SK-N-SH (cell line): Measurements from ENCODE around the gene BMPR1A. TPM values are rescaled to one million over a fixed set of nuclear protein-coding genes. Genes with fewer than 3 reads are reported as not detected.

Experiments
- CTCF ChIA-PET: fragments of 300-600, 350-600 bp; formaldehyde crosslinking; extraction: SDS; loops from one replicate; lab custom pipeline; 2021; lab: Yijun Ruan, JAX
- POLR2A ChIA-PET: fragments of 350-600 bp; sonication (Branson Sonifier 250); formaldehyde crosslinking; extraction: SDS; loops from one replicate; lab custom pipeline; 2020; ENCODE audit warnings: antibody characterized with exemption, inconsistent platforms; lab: Yijun Ruan, JAX
- DNase-seq: peaks from one replicate; pipeline ENCODE4 v3.0.0; 2012
- H2AFZ ChIP-seq: fragments of 200-600 bp; sonication (generic); 2 replicates; pipeline ENCODE4 v1.8.1; 2016; ENCODE audit warnings: antibody characterized with exemption, mild to moderate bottlenecking, low read depth
- H3F3A ChIP-seq: fragments of 200-600 bp; sonication (generic); replicated peaks from 2 replicates; pipeline ENCODE3; 2016; ENCODE audit warnings: antibody characterized with exemption, mild to moderate bottlenecking; ENCODE audit not compliant: insufficient read depth
- H3K27ac ChIP-seq, 2 experiments: fragments of 200-500 bp in 1 of 2; fragments of 200-600 bp in 1 of 2; sonication (Bioruptor generic) in 1 of 2; sonication (generic), shearing (Covaris generic) in 1 of 2; 2 replicates each; pipeline versions ENCODE4 v1.5.1 to v1.6.1; 2014 to 2016; ENCODE audit warnings: low read depth in 2 of 2, inconsistent platforms in 1 of 2, low read length in 1 of 2, mild to moderate bottlenecking in 1 of 2, mixed read lengths in 1 of 2
- H3K27me3 ChIP-seq: fragments of 200-600 bp; sonication (generic), shearing (Covaris generic); 2 replicates; pipeline ENCODE4 v1.6.1; 2016; ENCODE audit warnings: mixed run types; ENCODE audit not compliant: insufficient read depth
- H3K36me3 ChIP-seq, 2 experiments: fragments of 200-500 bp in 1 of 2; fragments of 200-600 bp in 1 of 2; sonication (Bioruptor generic) in 1 of 2; sonication (generic) in 1 of 2; replicated peaks in 1 of 2; 2 replicates each; pipeline versions ENCODE3 to v1.5.1; 2014 to 2016; ENCODE audit warnings: low read length in 1 of 2, mild to moderate bottlenecking in 1 of 2; ENCODE audit not compliant: insufficient read depth in 2 of 2, control insufficient read depth in 1 of 2
- H3K4me1 ChIP-seq, 2 experiments: fragments of 200-500 bp in 1 of 2; fragments of 200-600 bp in 1 of 2; sonication (Bioruptor generic) in 1 of 2; sonication (generic), shearing (Covaris generic) in 1 of 2; 2 replicates each; pipeline versions ENCODE4 v1.5.1 to v1.6.1; 2014 to 2016; ENCODE audit warnings: low read depth in 1 of 2, low read length in 1 of 2, mixed run types in 1 of 2; ENCODE audit not compliant: insufficient read depth in 2 of 2, control insufficient read depth in 1 of 2
- H3K4me2 ChIP-seq: fragments of 200-600 bp; sonication (generic), shearing (Covaris generic); 2 replicates; pipeline ENCODE4 v1.6.1; 2017; ENCODE audit warnings: mixed run types
- H3K4me3 ChIP-seq, 2 experiments: fragments of 200-500 bp in 1 of 2; fragments of 200-600 bp in 1 of 2; sonication (Bioruptor generic) in 1 of 2; sonication (generic), shearing (Covaris generic) in 1 of 2; 2 replicates each; pipeline versions ENCODE4 v1.5.1 to v1.8.1; 2014 to 2016; ENCODE audit warnings: low read depth in 2 of 2, inconsistent platforms in 1 of 2, low read length in 1 of 2, mild to moderate bottlenecking in 1 of 2, mixed read lengths in 1 of 2, moderate library complexity in 1 of 2
- H3K79me2 ChIP-seq: fragments of 200-600 bp; sonication (generic); 2 replicates; pipeline ENCODE4 v1.8.1; 2017; ENCODE audit warnings: mild to moderate bottlenecking; ENCODE audit not compliant: insufficient read depth
- H3K9ac ChIP-seq: fragments of 200-600 bp; sonication (generic); 2 replicates; pipeline ENCODE4 v1.6.1; 2017; ENCODE audit warnings: mixed run types
- H3K9me2 ChIP-seq: fragments of 200-600 bp; sonication (generic); 2 replicates; pipeline ENCODE4 v1.6.1; 2017; ENCODE audit warnings: mixed run types
- H3K9me3 ChIP-seq: fragments of 200-600 bp; sonication (generic); 2 replicates; pipeline ENCODE4 v1.6.1; 2017; ENCODE audit warnings: mixed run types, mild to moderate bottlenecking, moderate library complexity
- H4K20me1 ChIP-seq: fragments of 200-600 bp; sonication (generic); 2 replicates; pipeline ENCODE4 v1.6.1; 2017; ENCODE audit warnings: mild to moderate bottlenecking, mixed run types; ENCODE audit not compliant: insufficient read depth
- FOSL2 ChIP-seq: IDR thresholded peaks from 2 replicates; pipeline ENCODE4 v1.4.0; 2012; ENCODE audit warnings: low read depth, mild to moderate bottlenecking, moderate library complexity, borderline replicate concordance
- MEF2A ChIP-seq: IDR thresholded peaks from 2 replicates; pipeline ENCODE4 v1.4.0; 2012; ENCODE audit warnings: low read depth, borderline replicate concordance
- MXI1 ChIP-seq: IDR thresholded peaks from 2 replicates; pipeline ENCODE4 v1.6.1; 2012; ENCODE audit warnings: mild to moderate bottlenecking, low read depth, low read length, improper control_type of control experiment
- NFIC ChIP-seq: IDR thresholded peaks from 2 replicates; pipeline ENCODE4 v1.4.0; 2012; ENCODE audit warnings: borderline replicate concordance
- PBX3 ChIP-seq: IDR thresholded peaks from 2 replicates; pipeline ENCODE4; 2012
- RAD21 ChIP-seq: IDR thresholded peaks from 2 replicates; pipeline ENCODE4 v1.6.1; 2012; ENCODE audit warnings: mild to moderate bottlenecking, low read length
- RCOR1 ChIP-seq: fragments of 150-350 bp; IDR thresholded peaks from 2 replicates; pipeline ENCODE4 v1.6.1; 2017; ENCODE audit warnings: antibody characterized with exemption, low read length
- REST ChIP-seq: IDR thresholded peaks from 2 replicates; pipeline ENCODE4 v1.6.1; 2012; ENCODE audit warnings: mild to moderate bottlenecking, low read depth, low read length, moderate library complexity
- RFX5 ChIP-seq: IDR thresholded peaks from 2 replicates; pipeline ENCODE4 v1.6.1; 2012; ENCODE audit warnings: mild to moderate bottlenecking, improper control_type of control experiment, low read length
- SIN3A ChIP-seq: IDR thresholded peaks from 2 replicates; pipeline ENCODE4 v1.6.1; 2012; ENCODE audit warnings: low read depth, mild to moderate bottlenecking, low read length, moderate library complexity, borderline replicate concordance
- TAF1 ChIP-seq: IDR thresholded peaks from 2 replicates; pipeline ENCODE4 v1.6.1; 2012; ENCODE audit warnings: low read depth, mild to moderate bottlenecking, low read length, moderate library complexity, borderline replicate concordance
- USF1 ChIP-seq: IDR thresholded peaks from 2 replicates; pipeline ENCODE4 v1.4.0; 2012; ENCODE audit warnings: low read depth, borderline replicate concordance
- ZBTB33 ChIP-seq: IDR thresholded peaks from 2 replicates; pipeline ENCODE4 v1.4.0; 2012; ENCODE audit warnings: low read depth, borderline replicate concordance
- WGBS: methylation state at CpG from one replicate; pipeline ENCODE4 v1.1.6; 2017; ENCODE audit warnings: low lambda C conversion rate; 5-methylcytosine and 5-hydroxymethylcytosine counted together
- polyA plus RNA-seq, 3 experiments: library from polyadenylated mRNA; depleted of rRNA; stranded (reverse); fragments of >200 nt; gene quantifications; 2 replicates each; pipeline ENCODE4 v1.2.3, GENCODE V29; 2012

The BMPR1A gene
- polyA plus RNA-seq, 1 of the 3 experiments (the other 2 are of a cell fraction) = 12.7 TPM

- H2AFZ ChIP-seq = no peak overlapping the region
- H3K4me1 ChIP-seq = peaks cover 0 to 18% of the 10 kb centered on the region in 2 experiments; a peak in 1 of 4 replicates
- TF ChIP-seq PBX3 (no peak), USF1 (no peak), SIN3A (no peak), TAF1 (no peak), FOSL2 (no peak), MEF2A (no peak)
- H3K79me2 ChIP-seq = no peaks in the 10 kb centered on the region
- H4K20me1 ChIP-seq = no peaks in the 10 kb centered on the region
- H3K9me3 ChIP-seq = no peaks in the 10 kb centered on the region
- POLR2A ChIA-PET = no interaction called here
- no peak overlapping the region for H3K4me2 ChIP-seq
- WGBS = 80% methylated on average over 1 of the region's 4 CpGs
- no peak overlapping the region for H3K4me3 ChIP-seq
- H3K36me3 ChIP-seq = no peaks in the 10 kb centered on the region
- H3K9me2 ChIP-seq = no peaks in the 10 kb centered on the region
- H3K27me3 ChIP-seq = no peaks in the 10 kb centered on the region
- no peak overlapping the region for H3K9ac ChIP-seq
- H3F3A ChIP-seq = no peaks in the 10 kb centered on the region
- no peak overlapping the region for H3K27ac ChIP-seq
- CTCF ChIA-PET = interaction anchor here (0.6 to 1.2 kb wide), 2 partner anchors 22 to 131 kb away, joined by 3 read pairs; no protein-coding TSS in a partner anchor
- no peak for DNase-seq
These were observed 187.6 kb downstream of the BMPR1A start for GRCh38 chr10:86944031-86944419.

- Histone ChIP-seq H3K27me3 (no peaks in the 10 kb centered on the region), H3K4me2 (no peak overlapping the region), H3K27ac (no peak overlapping the region), H3K9me2 (no peaks in the 10 kb centered on the region), H3K9me3 (no peaks in the 10 kb centered on the region), H3K4me1 (peaks cover 0 to 18% of the 10 kb centered on the region in 2 experiments; a peak in 1 of 4 replicates), H3K36me3 (no peaks in the 10 kb centered on the region), H4K20me1 (no peaks in the 10 kb centered on the region), H3K9ac (no peak overlapping the region), H3K4me3 (no peak overlapping the region), H3F3A (no peaks in the 10 kb centered on the region), H3K79me2 (no peaks in the 10 kb centered on the region), H2AFZ (no peak overlapping the region)
- POLR2A ChIA-PET = no interaction called here
- no peak for DNase-seq
- CTCF ChIA-PET = interaction anchor here (0.9 to 1.2 kb wide), 4 partner anchors 13 to 26 kb away, joined by 3 read pairs; no protein-coding TSS in a partner anchor
- TF ChIP-seq MXI1 (no peak), REST (no peak), TAF1 (no peak), RFX5 (no peak), ZBTB33 (no peak), RCOR1 (no peak), RAD21 (no peak), PBX3 (no peak), NFIC (no peak)
These were observed 188.1 kb downstream of the BMPR1A start for GRCh38 chr10:86944471-86944870.
